Endothelial cell (in vitro differentiated cells): Measurements from ENCODE around the gene SYCP3. TPM values are rescaled to one million over a fixed set of nuclear protein-coding genes. Genes with fewer than 3 reads are reported as not detected.

Experiments used
- DNase-seq: peaks from one replicate; pipeline ENCODE4 v3.0.0; 2021; ENCODE audit warnings: low spot score
- H3K27ac Mint-ChIP-seq: one replicate; pipeline ENCODE4 v1.8.0; 2021; ENCODE audit warnings: mixed read lengths, inconsistent platforms; ENCODE audit not compliant: unreplicated experiment
- H3K27me3 Mint-ChIP-seq: one replicate; pipeline ENCODE4 v1.8.0; 2021; ENCODE audit warnings: mild to moderate bottlenecking, moderate library complexity, mixed read lengths, inconsistent platforms; ENCODE audit not compliant: unreplicated experiment
- H3K36me3 Mint-ChIP-seq: one replicate; pipeline ENCODE4 v1.8.0; 2021; ENCODE audit warnings: mild to moderate bottlenecking, low read depth, mixed read lengths, inconsistent platforms; ENCODE audit not compliant: unreplicated experiment
- H3K4me1 Mint-ChIP-seq: one replicate; pipeline ENCODE4 v1.8.0; 2021; ENCODE audit warnings: mild to moderate bottlenecking, mixed read lengths, inconsistent platforms; ENCODE audit not compliant: unreplicated experiment
- H3K4me3 Mint-ChIP-seq: one replicate; pipeline ENCODE4 v1.8.0; 2021; ENCODE audit warnings: mild to moderate bottlenecking, mixed read lengths, inconsistent platforms; ENCODE audit not compliant: unreplicated experiment
- H3K9me3 Mint-ChIP-seq: one replicate; pipeline ENCODE4 v1.8.0; 2021; ENCODE audit warnings: mixed read lengths, inconsistent platforms; ENCODE audit not compliant: unreplicated experiment
- CTCF ChIP-seq: fragments of 200-600 bp; sonication (generic); IDR thresholded peaks from one replicate; pipeline ENCODE4 v1.5.0; 2021; ENCODE audit warnings: antibody characterized with exemption; ENCODE audit not compliant: unreplicated experiment
- total RNA-seq: library from RNA; stranded (reverse); fragmentation: NEBNext Ultra II Directional; extraction: Animal tissue kit (Norgen Biotek cat#: 25700); gene quantifications from one replicate; pipeline ENCODE4 v1.2.1, GENCODE V29; 2021; ENCODE audit not compliant: unreplicated experiment

The SYCP3 gene
- total RNA-seq, 1 donor from 2014 or later = not detected

GRCh38 chr12:101748907-101749306, 9.6 kb upstream of the SYCP3 start:
- DNase-seq = no peak
- Mint-ChIP-seq H3K27me3 (no peaks in the 10 kb centered on the region), H3K27ac (no peak overlapping the region), H3K36me3 (peaks cover 9% of the 10 kb centered on the region), H3K9me3 (no peaks in the 10 kb centered on the region), H3K4me3 (no peak overlapping the region), H3K4me1 (peaks cover 4% of the 10 kb centered on the region)
- TF ChIP-seq CTCF = no peak

GRCh38 chr12:101747697-101748096, 8.4 kb upstream of the SYCP3 start:
- no peak for DNase-seq
- Mint-ChIP-seq H3K27me3 (no peaks in the 10 kb centered on the region), H3K27ac (no peak overlapping the region), H3K9me3 (no peaks in the 10 kb centered on the region), H3K4me3 (no peak overlapping the region), H3K4me1 (peaks cover 4% of the 10 kb centered on the region), H3K36me3 (peaks cover 9% of the 10 kb centered on the region)
- TF ChIP-seq CTCF = no peak

- no peak for TF ChIP-seq CTCF
- no peak overlapping the region for H3K4me3 Mint-ChIP-seq
- no peak for DNase-seq
- no peaks in the 10 kb centered on the region for H3K9me3 Mint-ChIP-seq
- peaks cover 4% of the 10 kb centered on the region for H3K4me1 Mint-ChIP-seq
- H3K27ac Mint-ChIP-seq = no peak overlapping the region
- H3K36me3 Mint-ChIP-seq = peaks cover 9% of the 10 kb centered on the region
- H3K27me3 Mint-ChIP-seq = no peaks in the 10 kb centered on the region
Observed at GRCh38 chr12:101746661-101747060, 7.4 kb upstream of the SYCP3 start.

GRCh38 chr12:101746196-101746595, 6.9 kb upstream of the SYCP3 start:
- no peak for DNase-seq
- no peaks in the 10 kb centered on the region for H3K9me3 Mint-ChIP-seq
- H3K27ac Mint-ChIP-seq = no peak overlapping the region

GRCh38 chr12:101745481-101745880, 6.2 kb upstream of the SYCP3 start:
- no peaks in the 10 kb centered on the region for H3K9me3 Mint-ChIP-seq
- H3K27me3 Mint-ChIP-seq = no peaks in the 10 kb centered on the region
- TF ChIP-seq CTCF = no peak
- DNase-seq = no peak
- no peak overlapping the region for H3K27ac Mint-ChIP-seq
- H3K4me3 Mint-ChIP-seq = no peak overlapping the region
- peaks cover 4% of the 10 kb centered on the region for H3K4me1 Mint-ChIP-seq
- H3K36me3 Mint-ChIP-seq = peaks cover 4% of the 10 kb centered on the region

More at GRCh38 chr12:101746196-101746595, 6.9 kb upstream of the SYCP3 start:
- H3K27me3 Mint-ChIP-seq = no peaks in the 10 kb centered on the region
- no peak overlapping the region for H3K4me3 Mint-ChIP-seq
- TF ChIP-seq CTCF = no peak
- peaks cover 9% of the 10 kb centered on the region for H3K36me3 Mint-ChIP-seq
- peaks cover 4% of the 10 kb centered on the region for H3K4me1 Mint-ChIP-seq
